SU-DHL-6 (cell line): Measurements from ENCODE around the gene ARRDC1.

Experiments
- H2AFZ ChIP-seq: fragments of 200-600 bp; sonication (generic); 2 replicates; pipeline ENCODE4 v1.6.1; 2014; ENCODE audit warnings: low read depth, mild to moderate bottlenecking, moderate library complexity, mixed read lengths, antibody characterized with exemption, low read length; ENCODE audit not compliant: severe bottlenecking
- H3F3A ChIP-seq: fragments of 200-600 bp; shearing (Covaris generic); 2 replicates; pipeline ENCODE4 v1.6.0; 2016; ENCODE audit warnings: antibody characterized with exemption, mild to moderate bottlenecking; ENCODE audit not compliant: insufficient read depth
- H3K27ac ChIP-seq: fragments of 200-600 bp; sonication (generic); 2 replicates; pipeline ENCODE4 v1.5.1; 2016; ENCODE audit warnings: low read depth, mild to moderate bottlenecking, low read length, moderate library complexity, mixed read lengths
- H3K27me3 ChIP-seq: fragments of 200-600 bp; sonication (generic), shearing (Covaris generic); 2 replicates; pipeline ENCODE4 v1.6.0; 2014; ENCODE audit warnings: mild to moderate bottlenecking, low read length
- H3K36me3 ChIP-seq: fragments of 200-600 bp; sonication (generic); 2 replicates; pipeline ENCODE4 v1.6.1; 2014; ENCODE audit warnings: mild to moderate bottlenecking, low read length, mixed read lengths
- H3K4me2 ChIP-seq: fragments of 300-600, 200-600 bp; shearing (Covaris generic), sonication (generic); 2 replicates; pipeline ENCODE4 v1.6.0; 2014; ENCODE audit warnings: low read length, low read depth, mild to moderate bottlenecking; ENCODE audit not compliant: poor library complexity, severe bottlenecking
- H3K4me3 ChIP-seq: fragments of 200-600 bp; sonication (generic); 2 replicates; pipeline ENCODE4 v1.5.1; 2014; ENCODE audit warnings: antibody characterized with exemption, low read length, mild to moderate bottlenecking, mixed read lengths; ENCODE audit not compliant: insufficient read depth, poor library complexity, severe bottlenecking
- H3K79me2 ChIP-seq: fragments of 200-600 bp; sonication (generic); 2 replicates; pipeline ENCODE4 v1.6.1; 2014; ENCODE audit warnings: mild to moderate bottlenecking, low read length, moderate library complexity; ENCODE audit not compliant: insufficient read depth
- H3K9ac ChIP-seq: fragments of 200-600 bp; sonication (generic); 2 replicates; pipeline ENCODE4 v1.7.0; 2014; ENCODE audit warnings: mild to moderate bottlenecking, low read length
- H3K9me2 ChIP-seq: fragments of 200-600 bp; sonication (generic); replicated peaks from 2 replicates; pipeline ENCODE4 v1.6.1; 2014; ENCODE audit warnings: low read length; ENCODE audit not compliant: insufficient read depth
- H3K9me3 ChIP-seq: fragments of 200-600 bp; sonication (generic); 2 replicates; pipeline ENCODE4 v1.6.1; 2014; ENCODE audit warnings: low read length, mixed read lengths; ENCODE audit not compliant: insufficient read depth
- H4K20me1 ChIP-seq: fragments of 200-600 bp; sonication (generic); 2 replicates; pipeline ENCODE4 v1.6.1; 2014; ENCODE audit warnings: low read depth, mild to moderate bottlenecking, antibody characterized with exemption, low read length, moderate library complexity, mixed read lengths
- CTCF ChIP-seq: fragments of 200-600 bp; sonication (generic); IDR thresholded peaks from one replicate; pipeline ENCODE4 v1.5.1; 2017; ENCODE audit warnings: antibody characterized with exemption, mild to moderate bottlenecking, low read length, moderate library complexity; ENCODE audit not compliant: insufficient read depth, poor library complexity, severe bottlenecking
- EZH2phosphoT487 ChIP-seq: fragments of 200-600 bp; sonication (generic), shearing (Covaris generic); conservative IDR thresholded peaks from 2 replicates; pipeline ENCODE4 v1.6.1; 2018; ENCODE audit warnings: mild to moderate bottlenecking, antibody characterized with exemption, low read length, moderate library complexity, mixed read lengths

Gene ARRDC1

GRCh38 chr9:137606734-137607138, 1.2 kb downstream of the ARRDC1 start:
- Histone ChIP-seq H3F3A (no peaks in the 10 kb centered on the region), H3K4me2 (peak overlapping the region; percentile 44), H3K9me3 (no peaks in the 10 kb centered on the region), H3K4me3 (peak overlapping the region; percentile 61), H3K9me2 (no peaks in the 10 kb centered on the region), H3K9ac (peak overlapping the region; percentile 69; the same call in 1 of the 2 replicates), H4K20me1 (no peaks in the 10 kb centered on the region), H3K27ac (no peak overlapping the region), H2AFZ (no peak overlapping the region), H3K79me2 (no peaks in the 10 kb centered on the region), H3K36me3 (no peaks in the 10 kb centered on the region), H3K27me3 (no peaks in the 10 kb centered on the region)
- TF ChIP-seq CTCF, result no peak
- no peak for TF ChIP-seq EZH2phosphoT487

- no peak overlapping the region for H3K27ac ChIP-seq
- no peaks in the 10 kb centered on the region for H3F3A ChIP-seq
- H3K9me2 ChIP-seq, result no peaks in the 10 kb centered on the region
- no peak for TF ChIP-seq EZH2phosphoT487
- no peak for TF ChIP-seq CTCF
- no peaks in the 10 kb centered on the region for H3K79me2 ChIP-seq
- no peaks in the 10 kb centered on the region for H3K27me3 ChIP-seq
- peak overlapping the region; percentile 69; the same call in 1 of the 2 replicates for H3K9ac ChIP-seq
- H3K36me3 ChIP-seq, result no peaks in the 10 kb centered on the region
- no peaks in the 10 kb centered on the region for H4K20me1 ChIP-seq
- no peak overlapping the region for H2AFZ ChIP-seq
- no peaks in the 10 kb centered on the region for H3K9me3 ChIP-seq
- H3K4me2 ChIP-seq, result no peak overlapping the region
- H3K4me3 ChIP-seq, result no peak overlapping the region
Measured at GRCh38 chr9:137607141-137607857, 1.8 kb downstream of the ARRDC1 start.

- Histone ChIP-seq H3K4me2 (no peak overlapping the region), H3K27me3 (no peaks in the 10 kb centered on the region), H2AFZ (no peak overlapping the region), H3K4me3 (no peak overlapping the region), H4K20me1 (no peaks in the 10 kb centered on the region), H3K9ac (no peak overlapping the region), H3K36me3 (no peaks in the 10 kb centered on the region), H3K9me3 (no peaks in the 10 kb centered on the region), H3K9me2 (no peaks in the 10 kb centered on the region), H3F3A (no peaks in the 10 kb centered on the region), H3K27ac (no peak overlapping the region), H3K79me2 (no peaks in the 10 kb centered on the region)
- TF ChIP-seq EZH2phosphoT487, result no peak
- TF ChIP-seq CTCF, result no peak
Measured at GRCh38 chr9:137610944-137611343, 5.5 kb downstream of the ARRDC1 start.
